ENCODE results near the gene DOCK9. TPM values are rescaled to one million over a fixed set of nuclear protein-coding genes. Genes with fewer than 3 reads are reported as not detected.

Gene DOCK9
- total RNA-seq, 4 donors from 2014 or later = 79.1 to 197 (median 107) TPM

DNA sequence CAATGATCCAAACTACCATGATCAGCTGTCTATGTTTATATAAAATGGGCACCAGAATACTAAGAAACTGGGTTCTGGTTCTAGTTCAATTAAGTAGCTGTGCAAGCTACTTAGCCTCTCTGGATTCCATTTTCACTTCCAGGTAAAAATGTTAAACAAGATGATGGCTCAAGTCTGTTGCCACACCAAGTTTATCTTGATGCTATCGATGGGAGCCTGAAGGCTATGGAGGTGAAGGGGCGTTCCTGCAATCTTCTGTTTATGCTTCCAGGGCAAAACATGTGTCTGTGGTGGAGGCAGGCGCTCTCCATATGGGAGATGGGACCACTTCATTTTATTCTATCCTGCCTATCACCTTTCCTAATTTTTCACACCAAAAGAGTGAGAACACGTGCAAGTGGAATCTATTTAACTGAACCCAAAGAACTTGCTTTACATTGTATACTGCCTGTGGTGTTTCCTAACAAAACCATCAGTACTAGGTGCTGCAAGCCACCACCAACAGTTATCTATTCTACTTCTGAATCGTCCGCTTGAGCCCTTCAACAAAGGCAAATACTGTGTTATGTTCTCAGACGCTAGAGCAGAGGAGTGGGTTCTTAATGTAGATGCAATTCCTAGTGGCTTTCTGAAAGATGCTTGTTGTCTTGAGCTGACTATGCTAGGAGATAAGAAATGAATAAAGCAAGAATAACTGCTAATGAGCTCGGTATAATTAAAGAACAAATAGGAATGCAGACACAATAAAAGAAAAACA, 70.9 kb downstream of the DOCK9 start:
- H3K4me3 ChIP-seq = no peak overlapping the region
- DNase-seq = no peak
- no peaks in the 10 kb centered on the region for H3K27me3 ChIP-seq
- TF ChIP-seq, protein P1, sequence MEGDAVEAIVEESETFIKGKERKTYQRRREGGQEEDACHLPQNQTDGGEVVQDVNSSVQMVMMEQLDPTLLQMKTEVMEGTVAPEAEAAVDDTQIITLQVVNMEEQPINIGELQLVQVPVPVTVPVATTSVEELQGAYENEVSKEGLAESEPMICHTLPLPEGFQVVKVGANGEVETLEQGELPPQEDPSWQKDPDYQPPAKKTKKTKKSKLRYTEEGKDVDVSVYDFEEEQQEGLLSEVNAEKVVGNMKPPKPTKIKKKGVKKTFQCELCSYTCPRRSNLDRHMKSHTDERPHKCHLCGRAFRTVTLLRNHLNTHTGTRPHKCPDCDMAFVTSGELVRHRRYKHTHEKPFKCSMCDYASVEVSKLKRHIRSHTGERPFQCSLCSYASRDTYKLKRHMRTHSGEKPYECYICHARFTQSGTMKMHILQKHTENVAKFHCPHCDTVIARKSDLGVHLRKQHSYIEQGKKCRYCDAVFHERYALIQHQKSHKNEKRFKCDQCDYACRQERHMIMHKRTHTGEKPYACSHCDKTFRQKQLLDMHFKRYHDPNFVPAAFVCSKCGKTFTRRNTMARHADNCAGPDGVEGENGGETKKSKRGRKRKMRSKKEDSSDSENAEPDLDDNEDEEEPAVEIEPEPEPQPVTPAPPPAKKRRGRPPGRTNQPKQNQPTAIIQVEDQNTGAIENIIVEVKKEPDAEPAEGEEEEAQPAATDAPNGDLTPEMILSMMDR (IDR thresholded peaks at IDR 0.05) = no peak
- no peak for TF ChIP-seq POLR2A (IDR thresholded peaks at IDR 0.05)
- no peak overlapping the region for H3K27ac ChIP-seq
- intact Hi-C loops (cut with DNase I; ENCODE audit: low total_unique reads) = no loop called here
- H3K36me3 ChIP-seq = no peaks in the 10 kb centered on the region
- H3K9me3 ChIP-seq = no peaks in the 10 kb centered on the region
- no peaks in the 10 kb centered on the region for H3K4me1 ChIP-seq

DNA sequence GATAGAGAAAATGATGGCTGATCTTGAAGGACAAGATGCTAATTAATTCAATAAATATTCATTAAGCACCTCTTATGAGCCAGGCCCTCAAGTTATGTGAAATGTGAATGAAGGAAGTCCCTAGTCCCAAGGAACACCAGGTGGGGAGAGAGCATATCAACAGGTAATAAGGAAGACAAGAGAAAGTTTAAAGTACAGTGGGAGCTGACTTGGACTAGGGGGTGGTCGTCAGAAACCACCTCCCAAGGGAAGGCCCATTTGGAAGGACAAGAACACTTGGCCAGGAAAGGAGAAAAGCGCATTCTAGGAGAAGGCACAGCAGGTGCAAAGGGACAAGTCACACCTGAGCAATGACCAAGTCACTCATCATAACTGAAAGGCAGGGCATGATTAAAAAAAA, 72.7 kb downstream of the DOCK9 start:
- intact Hi-C loops (cut with DNase I; ENCODE audit: low total_unique reads) = no loop called here
- Histone ChIP-seq H3K27me3 (no peaks in the 10 kb centered on the region), H3K36me3 (no peaks in the 10 kb centered on the region), H3K4me1 (no peaks in the 10 kb centered on the region), H3K9me3 (no peaks in the 10 kb centered on the region), H3K4me3 (no peak overlapping the region), H3K27ac (no peak overlapping the region)
- DNase-seq = no peak
- TF ChIP-seq POLR2A (IDR thresholded peaks at IDR 0.05) = no peak
- TF ChIP-seq, protein P1 (IDR thresholded peaks at IDR 0.05) = no peak

DNA sequence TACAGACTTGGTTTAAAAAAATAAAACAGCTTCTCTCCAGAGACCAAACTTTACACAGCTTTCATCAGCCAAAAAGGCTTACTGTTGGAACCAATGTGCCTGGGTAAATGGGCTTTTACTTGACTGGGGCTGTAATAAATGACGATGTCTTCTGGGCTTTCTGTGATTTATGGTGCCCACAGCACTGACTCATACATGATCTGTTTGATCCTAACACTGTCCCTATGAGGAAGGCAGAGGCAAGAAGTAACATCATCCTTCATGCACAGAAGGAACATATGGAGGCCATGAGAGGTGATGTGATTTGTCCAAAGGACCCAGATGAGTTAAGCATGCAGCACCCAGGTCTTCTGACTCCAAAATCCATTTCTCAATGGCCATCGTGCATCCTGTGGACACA, 77.4 kb downstream of the DOCK9 start:
- intact Hi-C loops (cut with DNase I; ENCODE audit: low total_unique reads) = no loop called here
- H3K27me3 ChIP-seq = no peaks in the 10 kb centered on the region
- no peaks in the 10 kb centered on the region for H3K4me1 ChIP-seq
- H3K4me3 ChIP-seq = no peak overlapping the region
- no peak overlapping the region for H3K27ac ChIP-seq
- H3K36me3 ChIP-seq = no peaks in the 10 kb centered on the region
- DNase-seq = no peak
- H3K9me3 ChIP-seq = no peaks in the 10 kb centered on the region
- TF ChIP-seq POLR2A (IDR thresholded peaks at IDR 0.05) = no peak
- TF ChIP-seq, protein P1 (IDR thresholded peaks at IDR 0.05) = no peak

DNA sequence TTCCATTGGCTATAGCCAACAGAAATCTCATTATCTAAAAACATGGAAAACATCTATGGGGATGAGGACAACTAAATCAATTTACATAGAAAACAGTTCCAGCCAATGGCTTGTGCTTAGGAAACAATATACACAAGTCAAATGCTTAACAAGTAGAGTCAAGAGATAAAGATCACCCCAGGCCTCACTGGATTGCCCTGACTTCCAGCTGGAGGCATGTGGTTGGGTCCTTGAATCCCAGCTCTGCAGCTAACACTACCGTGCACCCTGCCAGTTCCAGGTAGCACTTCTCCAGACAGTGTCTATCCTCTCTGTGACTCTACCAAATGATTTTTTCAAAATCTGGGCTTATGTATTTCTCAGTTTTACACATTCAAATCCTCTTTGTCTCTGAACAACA, 80.2 kb downstream of the DOCK9 start:
- Histone ChIP-seq H3K27me3 (no peaks in the 10 kb centered on the region), H3K4me3 (no peak overlapping the region), H3K9me3 (no peaks in the 10 kb centered on the region), H3K36me3 (no peaks in the 10 kb centered on the region), H3K4me1 (no peaks in the 10 kb centered on the region), H3K27ac (no peak overlapping the region)
- no peak for DNase-seq
- no peak for TF ChIP-seq POLR2A (IDR thresholded peaks at IDR 0.05)
- TF ChIP-seq, protein P1 (IDR thresholded peaks at IDR 0.05) = no peak
- intact Hi-C loops (cut with DNase I; ENCODE audit: low total_unique reads) = no loop called here

DNA sequence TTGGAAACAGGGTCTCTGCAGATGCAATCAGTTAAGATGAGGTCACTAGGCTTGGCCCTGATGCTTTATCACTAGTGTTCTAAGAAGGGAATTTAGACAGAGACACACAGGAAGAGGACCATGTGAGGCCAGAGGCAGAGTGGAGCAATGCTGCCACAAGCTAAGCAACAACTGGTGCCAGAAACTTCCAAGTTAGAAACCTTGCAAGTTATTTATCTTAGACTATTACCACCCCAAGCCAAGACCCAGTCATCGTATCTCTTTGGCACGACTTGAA, 81.1 kb downstream of the DOCK9 start:
- H3K36me3 ChIP-seq = no peaks in the 10 kb centered on the region
- intact Hi-C loops (cut with DNase I; ENCODE audit: low total_unique reads) = no loop called here
- H3K27ac ChIP-seq = no peak overlapping the region
- no peak for DNase-seq
- TF ChIP-seq POLR2A (IDR thresholded peaks at IDR 0.05) = no peak
- TF ChIP-seq, protein P1 (IDR thresholded peaks at IDR 0.05) = no peak
- no peak overlapping the region for H3K4me3 ChIP-seq
- H3K9me3 ChIP-seq = no peaks in the 10 kb centered on the region
- no peaks in the 10 kb centered on the region for H3K27me3 ChIP-seq
- no peaks in the 10 kb centered on the region for H3K4me1 ChIP-seq

Measured in uterus (tissue), 4 donors.